ENCODE measurements around the gene MRPL28.
A peak's percentile ranks its signal among the peaks of the same experiment; 100 is the strongest.
"Not testable (repeated sequence)": the region's sequence is repeated elsewhere in the genome, so short reads cannot be mapped to it uniquely, and the experiment has no call there.

Gene MRPL28

GRCh38 chr16:392450-393030, 22.2 kb upstream of the MRPL28 start:
- ATAC-seq (ENCODE audit: insufficient read depth, low read depth) (no peak), DNase-seq (no peak)
- peaks cover 22% of the 10 kb centered on the region for H3K4me1 ChIP-seq (ENCODE audit: insufficient read depth, low read length)
- no peak overlapping the region for H3K9ac ChIP-seq (ENCODE audit: low read depth, low read length)
- no peak overlapping the region for H3K4me3 ChIP-seq (ENCODE audit: low read depth in 1 of 2, low read length in 2 of 2)
- no peaks in the 10 kb centered on the region for H4K20me1 ChIP-seq (ENCODE audit: insufficient read depth, low read length)
- H3K9me3 ChIP-seq (ENCODE audit: insufficient read depth, low read length, severe bottlenecking), result no peaks in the 10 kb centered on the region
- H3K27me3 ChIP-seq (ENCODE audit: insufficient read depth, low read length, poor library complexity), result no peaks in the 10 kb centered on the region
- H3K79me2 ChIP-seq (ENCODE audit: insufficient read depth, low read length), result peaks cover 16% of the 10 kb centered on the region
- no peak overlapping the region for H3K4me2 ChIP-seq (ENCODE audit: insufficient read depth, low read length)
- TF ChIP-seq CTCF (IDR thresholded peaks at IDR 0.05; ENCODE audit: borderline replicate concordance, extremely low read depth, low read length, poor library complexity, severe bottlenecking) (peak; percentile 21), EZH2 (IDR thresholded peaks at IDR 0.05; ENCODE audit: borderline replicate concordance, low read depth, low read length, severe bottlenecking) (no peak)
- H3K27ac ChIP-seq (ENCODE audit: low read length), result no peak overlapping the region
- H3K36me3 ChIP-seq (ENCODE audit: insufficient read depth, low read length), result no peaks in the 10 kb centered on the region; the same call in 1 of the 2 replicates
- H2AFZ ChIP-seq (ENCODE audit: low read depth, low read length), result no peak overlapping the region

GRCh38 chr16:391885-392335, 21.6 kb upstream of the MRPL28 start:
- TF ChIP-seq EZH2 (IDR thresholded peaks at IDR 0.05; ENCODE audit: borderline replicate concordance, low read depth, low read length, severe bottlenecking) (no peak), CTCF (IDR thresholded peaks at IDR 0.05; ENCODE audit: borderline replicate concordance, extremely low read depth, low read length, poor library complexity, severe bottlenecking) (peak; percentile 97)
- Histone ChIP-seq H3K27me3 (ENCODE audit: insufficient read depth, low read length, poor library complexity) (no peaks in the 10 kb centered on the region), H3K4me1 (ENCODE audit: insufficient read depth, low read length) (peaks cover 22% of the 10 kb centered on the region), H4K20me1 (ENCODE audit: insufficient read depth, low read length) (no peaks in the 10 kb centered on the region), H2AFZ (ENCODE audit: low read depth, low read length) (no peak overlapping the region), H3K9ac (ENCODE audit: low read depth, low read length) (no peak overlapping the region), H3K9me3 (ENCODE audit: insufficient read depth, low read length, severe bottlenecking) (no peaks in the 10 kb centered on the region), H3K4me2 (ENCODE audit: insufficient read depth, low read length) (peak overlapping the region; percentile 28; the same call in 1 of the 2 replicates), H3K36me3 (ENCODE audit: insufficient read depth, low read length) (no peaks in the 10 kb centered on the region), H3K27ac (ENCODE audit: low read length) (no peak overlapping the region), H3K4me3 (ENCODE audit: low read depth in 1 of 2, low read length in 2 of 2) (no peak overlapping the region), H3K79me2 (ENCODE audit: insufficient read depth, low read length) (peaks cover 12% of the 10 kb centered on the region)
- DNase-seq (peak; percentile 86), ATAC-seq (ENCODE audit: insufficient read depth, low read depth) (peak; percentile 86)

- DNase-seq, result no peak
- peaks cover 2% of the 10 kb centered on the region; the same call in 1 of the 2 replicates for H3K4me1 ChIP-seq (ENCODE audit: insufficient read depth, low read length)
- no peak overlapping the region for H3K27ac ChIP-seq (ENCODE audit: low read length)
- H3K27me3 ChIP-seq (ENCODE audit: insufficient read depth, low read length, poor library complexity), result no peaks in the 10 kb centered on the region
- no peak overlapping the region for H3K4me3 ChIP-seq (ENCODE audit: low read depth in 1 of 2, low read length in 2 of 2)
- no peak for TF ChIP-seq EZH2 (IDR thresholded peaks at IDR 0.05; ENCODE audit: borderline replicate concordance, low read depth, low read length, severe bottlenecking)
- TF ChIP-seq CTCF (IDR thresholded peaks at IDR 0.05; ENCODE audit: borderline replicate concordance, extremely low read depth, low read length, poor library complexity, severe bottlenecking), result no peak
- H3K36me3 ChIP-seq (ENCODE audit: insufficient read depth, low read length), result no peaks in the 10 kb centered on the region
- H4K20me1 ChIP-seq (ENCODE audit: insufficient read depth, low read length), result no peaks in the 10 kb centered on the region
- H2AFZ ChIP-seq (ENCODE audit: low read depth, low read length), result no peak overlapping the region
- ATAC-seq (ENCODE audit: insufficient read depth, low read depth), result no peak
- 0 out of 2 replicates have a peak, but pooled peaks cover 1% of the 10 kb centered on the region for H3K79me2 ChIP-seq (ENCODE audit: insufficient read depth, low read length)
- no peak overlapping the region for H3K4me2 ChIP-seq (ENCODE audit: insufficient read depth, low read length)
- H3K9ac ChIP-seq (ENCODE audit: low read depth, low read length), result no peak overlapping the region
- H3K9me3 ChIP-seq (ENCODE audit: insufficient read depth, low read length, severe bottlenecking), result no peaks in the 10 kb centered on the region
Observed at GRCh38 chr16:389352-389751, 19.0 kb upstream of the MRPL28 start.

GRCh38 chr16:387761-388666, 17.7 kb upstream of the MRPL28 start:
- not testable (repeated sequence) for H3K27ac ChIP-seq (ENCODE audit: low read length); H3K4me1 ChIP-seq (ENCODE audit: insufficient read depth, low read length)

More at GRCh38 chr16:387761-388666, 17.7 kb upstream of the MRPL28 start:
- not testable (repeated sequence) for DNase-seq; H2AFZ ChIP-seq (ENCODE audit: low read depth, low read length); H3K79me2 ChIP-seq (ENCODE audit: insufficient read depth, low read length); H3K4me2 ChIP-seq (ENCODE audit: insufficient read depth, low read length); H3K9me3 ChIP-seq (ENCODE audit: insufficient read depth, low read length, severe bottlenecking); H3K27me3 ChIP-seq (ENCODE audit: insufficient read depth, low read length, poor library complexity); H3K9ac ChIP-seq (ENCODE audit: low read depth, low read length); H3K4me3 ChIP-seq (ENCODE audit: low read depth in 1 of 2, low read length in 2 of 2); H3K36me3 ChIP-seq (ENCODE audit: insufficient read depth, low read length); H4K20me1 ChIP-seq (ENCODE audit: insufficient read depth, low read length); ATAC-seq (ENCODE audit: insufficient read depth, low read depth)

Measured in DND-41 (cell line).